ENCODE measurements around the gene COPA.

DNA sequence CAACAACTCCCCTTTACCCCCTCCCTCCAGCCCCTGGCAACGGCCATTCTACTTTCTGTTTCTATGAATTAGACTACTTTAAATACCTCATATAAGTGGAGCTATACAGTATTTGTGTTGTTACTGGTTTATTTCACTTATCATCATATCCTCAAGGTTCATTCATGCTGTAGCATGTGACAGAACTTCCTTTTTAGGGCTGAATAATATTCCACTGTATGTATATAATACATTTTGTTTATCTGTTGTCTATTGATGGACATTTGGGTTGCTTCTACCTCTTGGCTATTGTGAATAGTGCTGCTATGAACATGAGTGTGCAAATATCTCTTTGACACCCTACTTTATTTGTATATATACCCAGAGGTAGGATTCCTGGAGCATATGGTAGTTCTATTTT lies 26.0 kb upstream of the COPA start:
- TF ChIP-seq POLR2A (IDR thresholded peaks at IDR 0.05) (no peak), POLR2AphosphoS5 (IDR thresholded peaks at IDR 0.05) (no peak)
